Fibroblast of peridontal ligament (primary cell): Measurements from ENCODE around the gene UBXN1.
A peak's percentile ranks its signal among the peaks of the same experiment; 100 is the strongest.

Experiments used
- DNase-seq: peaks from one replicate; pipeline ENCODE4 v3.0.0-alpha.2; 2010; ENCODE audit errors: extremely low read depth

The UBXN1 gene, protein sequence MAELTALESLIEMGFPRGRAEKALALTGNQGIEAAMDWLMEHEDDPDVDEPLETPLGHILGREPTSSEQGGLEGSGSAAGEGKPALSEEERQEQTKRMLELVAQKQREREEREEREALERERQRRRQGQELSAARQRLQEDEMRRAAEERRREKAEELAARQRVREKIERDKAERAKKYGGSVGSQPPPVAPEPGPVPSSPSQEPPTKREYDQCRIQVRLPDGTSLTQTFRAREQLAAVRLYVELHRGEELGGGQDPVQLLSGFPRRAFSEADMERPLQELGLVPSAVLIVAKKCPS

DNA sequence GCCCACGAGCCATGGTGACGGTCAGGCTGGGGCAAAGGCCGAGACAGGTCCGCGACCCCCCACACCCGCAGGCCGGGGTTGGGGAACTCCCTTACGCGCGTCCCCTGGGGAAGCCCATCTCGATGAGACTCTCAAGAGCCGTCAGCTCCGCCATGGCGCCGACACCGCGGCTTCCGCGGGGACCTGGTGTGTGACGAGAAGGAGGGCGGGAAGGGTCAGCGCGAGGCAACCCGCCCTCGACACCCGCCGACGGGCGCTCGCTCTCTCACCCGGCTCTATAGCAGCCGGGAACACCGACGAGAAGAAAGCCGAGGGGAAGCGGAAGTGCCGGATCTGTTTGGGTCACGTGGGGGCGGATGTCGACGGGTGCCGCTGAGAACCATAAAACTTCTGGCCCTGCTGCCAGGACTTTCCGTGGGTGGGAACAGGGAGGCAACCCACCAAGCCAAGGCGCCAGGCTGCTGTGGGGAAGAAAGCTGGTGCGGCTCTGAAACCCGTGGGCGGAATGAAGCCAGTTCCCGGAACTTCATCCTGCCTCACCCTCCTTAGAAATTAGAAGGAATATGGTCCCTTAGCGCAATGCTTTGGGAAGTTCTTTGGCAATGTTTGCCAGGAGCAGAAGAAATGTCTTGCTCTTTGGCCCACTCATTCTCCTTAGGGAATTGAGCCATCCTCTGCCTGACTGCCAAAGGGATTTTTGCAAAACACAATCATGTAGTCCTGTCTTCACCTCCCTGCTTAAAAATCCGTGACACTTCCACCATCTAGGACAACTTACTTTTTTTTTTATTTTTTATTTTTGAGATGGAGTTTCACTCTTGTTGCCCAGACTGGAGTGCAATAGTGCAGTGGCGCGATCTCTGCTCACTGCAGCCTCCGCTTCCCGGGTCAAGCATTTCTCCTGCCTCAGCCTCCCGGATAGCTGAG, at the start of gene UBXN1:
UBXN1 (minus strand) TSS at position 304 of the 927 bp plus-strand sequence; CDS start at position 154, 150 bp downstream.
- peak; percentile 94 for DNase-seq

GRCh38 chr11:62728171-62728988, 49.5 kb upstream of the UBXN1 start, which contains the start of gene TTC9C:
TSS of gene TTC9C (plus strand) at chr11:62728486. CDS start at chr11:62728849, 363 bp downstream.
- DNase-seq: peak; percentile 79

DNA sequence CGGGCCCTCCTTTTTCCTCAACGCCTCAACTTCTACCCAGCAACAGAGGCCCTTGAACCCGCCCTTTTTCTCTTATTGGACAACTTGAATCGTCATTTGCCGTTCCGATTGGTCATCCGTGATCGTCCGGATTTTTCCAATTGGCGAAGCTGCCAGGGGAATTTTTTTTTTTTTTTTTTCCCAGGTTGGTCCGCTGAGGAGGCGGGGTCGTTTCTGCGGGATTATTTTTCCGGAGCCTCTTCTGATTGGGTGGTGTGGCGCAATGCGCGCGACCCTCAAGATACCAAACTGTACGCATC, 48.9 kb upstream of the UBXN1 start:
- DNase-seq: peak; percentile 99

GRCh38 chr11:62727165-62727871, 48.4 kb upstream of the UBXN1 start, which contains the start of gene HNRNPUL2:
TSS of gene HNRNPUL2 (minus strand) at chr11:62727457. CDS start at chr11:62727156, 301 bp downstream.
- DNase-seq: peak; percentile 99

DNA sequence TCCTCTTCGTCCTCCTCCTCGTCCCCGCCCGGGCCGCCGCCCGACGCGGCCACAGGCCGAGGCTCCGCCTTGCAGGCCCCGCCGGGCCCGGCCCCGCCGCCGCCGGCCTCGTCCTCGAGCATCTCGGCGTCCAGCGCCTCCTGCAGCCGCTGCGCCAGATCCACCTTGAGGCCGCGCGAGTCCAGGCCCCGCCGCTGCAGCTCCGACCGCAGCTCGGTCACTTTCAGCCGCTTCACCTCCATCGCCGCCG, 48.0 kb upstream of the UBXN1 start:
- no peak for DNase-seq

DNA sequence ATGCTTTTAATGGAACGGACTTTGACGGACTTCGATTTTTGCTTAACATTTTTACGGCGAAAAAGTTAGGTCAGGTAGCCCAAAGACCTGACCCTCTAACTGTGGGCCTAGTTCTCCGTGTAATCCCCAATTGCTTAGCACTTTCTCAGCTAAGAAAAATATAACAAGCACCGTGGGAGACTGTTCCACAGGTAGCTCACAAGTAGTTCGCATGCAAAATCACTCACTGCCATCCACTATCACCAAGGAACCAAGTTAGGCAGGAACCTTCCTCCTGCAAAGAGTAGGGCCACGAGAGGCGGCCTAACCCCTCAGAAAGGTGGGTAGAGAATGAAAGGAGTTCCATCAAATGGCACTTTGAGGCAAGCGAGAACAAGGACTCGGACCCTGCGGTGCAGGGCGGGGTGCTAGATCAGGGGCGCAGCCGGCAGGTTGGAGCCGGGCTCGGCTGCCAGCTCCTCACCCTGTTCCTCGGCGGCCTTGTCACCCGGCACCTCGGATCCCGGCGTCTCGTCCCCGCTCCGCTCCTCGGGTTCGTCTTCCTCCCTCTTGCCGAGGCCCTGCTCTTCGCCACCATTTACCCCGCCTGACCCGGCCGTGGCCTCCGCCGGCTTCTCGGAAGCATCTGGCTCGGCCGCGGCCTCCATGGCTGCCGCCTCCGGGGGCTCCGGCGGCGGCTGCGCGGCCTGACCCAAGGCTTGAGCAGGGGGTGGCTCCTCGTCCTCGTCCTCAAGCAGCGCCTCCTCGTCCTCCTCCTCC, 47.5 kb upstream of the UBXN1 start:
- DNase-seq: no peak

DNA sequence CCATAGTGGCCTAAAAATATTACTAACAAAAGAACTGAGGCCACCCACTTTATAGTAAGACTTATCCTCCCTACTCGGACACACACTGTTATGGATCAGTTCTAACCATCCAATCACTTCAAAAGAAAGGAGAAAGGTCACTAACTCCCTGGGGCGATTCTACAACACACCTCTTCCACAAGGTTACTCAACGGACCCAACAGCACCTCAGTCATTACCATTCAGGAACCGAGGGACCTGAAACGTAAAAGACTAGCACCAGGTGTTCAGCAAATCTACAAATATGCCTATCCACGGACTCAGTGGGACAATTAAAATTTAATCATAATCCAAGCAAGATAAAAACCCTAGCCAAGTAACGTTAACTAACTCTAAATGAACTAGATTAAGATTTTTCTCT, 46.8 kb upstream of the UBXN1 start:
- DNase-seq: no peak

GRCh38 chr11:62724171-62724570, 45.3 kb upstream of the UBXN1 start:
- DNase-seq: no peak

DNA sequence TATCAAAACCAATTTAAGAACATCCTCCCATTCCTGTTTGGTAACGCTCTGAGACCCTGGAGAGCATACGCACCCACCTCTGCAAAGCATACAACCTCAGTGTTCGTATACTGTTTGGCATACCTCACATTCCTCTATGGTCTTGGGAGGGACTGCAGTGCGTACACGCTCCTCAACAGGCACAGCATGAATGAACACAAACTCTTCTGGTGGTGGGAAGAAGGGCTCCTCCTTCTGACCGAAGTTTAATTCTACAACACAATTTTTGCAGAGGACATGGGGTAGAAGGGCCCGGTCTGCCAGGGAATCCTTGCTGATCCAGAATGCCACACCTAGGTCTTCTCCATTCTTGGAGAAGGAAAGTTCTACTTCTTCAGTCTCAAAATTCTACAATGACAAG, 43.1 kb upstream of the UBXN1 start:
- DNase-seq: no peak

- no peak for DNase-seq
Measured at GRCh38 chr11:62719302-62719978, 40.6 kb upstream of the UBXN1 start.

GRCh38 chr11:62716816-62717215, 37.9 kb upstream of the UBXN1 start:
- DNase-seq: no peak

- no peak for DNase-seq
Measured at GRCh38 chr11:62716206-62716605, 37.3 kb upstream of the UBXN1 start.

DNA sequence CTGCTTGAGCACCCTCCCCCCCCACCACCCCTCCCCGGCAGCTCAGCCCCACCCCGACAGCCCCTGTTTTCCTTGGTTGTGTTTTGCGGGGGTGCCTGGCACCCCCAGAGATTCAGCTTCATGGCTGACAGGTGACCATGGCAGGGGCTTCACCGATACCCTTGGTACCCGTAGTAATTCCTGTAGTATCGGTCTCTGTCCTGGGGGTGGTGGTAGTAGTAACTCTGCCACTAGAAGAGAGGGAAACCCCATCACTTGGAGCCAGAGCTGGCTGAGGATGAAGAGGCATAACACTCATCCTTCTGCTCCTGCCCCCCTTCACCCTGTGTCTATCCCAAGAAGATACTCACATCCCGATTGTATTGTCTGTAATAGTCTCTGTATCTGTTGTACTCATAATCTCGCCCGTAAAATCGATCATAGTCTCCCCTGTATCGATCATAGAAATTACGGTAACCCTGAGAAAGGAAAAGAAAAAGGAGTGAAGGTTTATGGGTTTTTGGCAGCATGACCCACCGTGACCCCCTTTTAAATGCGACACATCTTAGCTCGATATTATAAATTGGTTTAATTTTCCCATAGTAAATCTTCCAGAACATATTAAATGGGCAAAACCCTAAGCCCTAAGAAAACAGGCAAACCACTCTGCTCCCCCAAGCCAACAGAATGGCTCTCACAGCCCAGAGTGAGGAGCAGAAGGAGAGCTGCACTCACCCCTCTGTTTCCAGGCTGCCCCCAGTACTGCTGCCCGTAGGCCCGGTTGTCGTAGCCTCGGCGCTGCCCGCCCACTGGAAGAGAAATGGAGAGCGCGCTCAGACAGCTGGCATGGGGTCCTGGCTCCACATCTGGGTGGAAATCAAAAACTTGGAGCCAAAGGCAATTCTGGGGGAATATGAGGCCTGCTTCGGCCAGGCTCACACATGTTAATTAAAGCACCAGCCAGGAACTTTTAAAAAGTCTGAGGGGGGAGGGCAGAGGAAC, 36.6 kb upstream of the UBXN1 start:
- no peak for DNase-seq

GRCh38 chr11:62713343-62713742, 34.5 kb upstream of the UBXN1 start:
- DNase-seq: no peak

GRCh38 chr11:62712861-62713260, 34.0 kb upstream of the UBXN1 start:
- no peak for DNase-seq

DNA sequence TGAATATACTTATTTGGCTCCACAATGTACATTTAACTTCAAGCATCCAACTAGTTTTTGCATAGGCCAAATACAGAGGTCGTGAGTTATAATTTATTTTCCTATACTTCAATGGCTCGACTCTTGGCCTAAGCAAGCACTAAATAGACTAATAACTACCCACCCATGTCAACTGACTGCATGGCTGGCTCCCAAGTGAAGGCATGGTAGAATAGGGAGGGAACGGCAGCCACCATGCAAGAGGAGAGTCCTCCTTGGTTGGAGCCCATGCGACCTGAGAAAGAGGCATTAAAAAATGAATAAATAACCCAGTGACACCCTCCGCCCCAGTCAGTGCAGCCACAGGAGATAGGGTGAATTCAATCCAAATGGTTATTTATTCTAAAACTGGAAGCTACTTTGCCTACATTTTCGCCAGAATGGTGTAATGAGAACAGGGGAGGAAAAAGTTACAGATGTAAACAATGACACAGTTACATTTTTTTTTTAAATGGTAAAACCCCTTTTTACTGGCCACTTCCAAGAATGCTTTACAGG, 33.5 kb upstream of the UBXN1 start:
- no peak for DNase-seq

- peak; percentile 51 for DNase-seq
Measured at GRCh38 chr11:62710001-62710345, 31.1 kb upstream of the UBXN1 start.

GRCh38 chr11:62709247-62710000, 30.6 kb upstream of the UBXN1 start:
- peak; percentile 98 for DNase-seq
